Skeletal muscle cell (primary cell): Measurements from ENCODE around the gene HS3ST3B1.

Experiments used
- DNase-seq: peaks from one replicate; pipeline ENCODE4 v3.0.0-alpha.2; 2010; ENCODE audit warnings: low read depth
- H3K4me3 ChIP-seq: 2 replicates; pipeline ENCODE4 v1.5.1; 2011; ENCODE audit warnings: low read depth, mild to moderate bottlenecking, control low read depth, low read length, moderate library complexity

HS3ST3B1 gene

DNA sequence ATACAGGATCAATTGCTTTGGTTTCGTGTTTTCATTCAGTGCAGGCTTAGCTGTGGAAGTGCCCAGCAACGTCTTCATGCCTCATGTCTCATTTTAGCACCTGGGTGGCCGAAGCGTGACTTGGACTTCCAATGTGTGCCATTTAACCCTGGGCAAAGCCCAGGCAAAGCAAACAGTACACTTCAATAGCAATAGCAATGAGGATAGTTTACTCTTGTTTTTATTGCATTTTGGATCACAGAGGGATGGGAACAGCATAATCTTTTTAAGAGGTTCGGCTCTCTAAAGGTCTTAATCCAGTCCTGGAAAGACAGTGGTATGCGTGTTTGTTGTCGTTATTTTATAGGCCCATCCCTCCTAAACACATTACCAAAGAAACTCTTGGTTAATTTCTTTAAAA lies 86.2 kb downstream of the HS3ST3B1 start:
- no peak overlapping the region for H3K4me3 ChIP-seq
- no peak for DNase-seq

DNA sequence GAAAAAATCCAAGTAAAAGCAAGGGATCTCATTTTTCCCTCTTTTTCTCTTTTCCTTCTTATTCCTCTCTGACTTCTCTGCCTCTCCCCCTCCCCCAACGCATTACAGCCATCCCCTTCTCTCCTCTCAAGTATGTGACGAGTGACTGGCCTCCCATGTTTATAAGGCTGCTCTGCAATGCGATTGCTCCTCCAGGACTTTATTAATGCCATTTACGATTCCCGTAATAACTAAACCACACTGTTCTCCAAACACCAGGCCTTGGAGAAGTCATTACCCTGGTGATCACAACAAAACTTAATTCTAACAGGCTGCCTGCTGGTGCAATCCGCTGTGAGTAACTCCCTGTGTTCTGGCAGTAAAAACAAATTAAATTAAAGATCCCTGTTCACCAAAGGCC lies 88.8 kb downstream of the HS3ST3B1 start:
- no peak for DNase-seq
- no peak overlapping the region for H3K4me3 ChIP-seq

DNA sequence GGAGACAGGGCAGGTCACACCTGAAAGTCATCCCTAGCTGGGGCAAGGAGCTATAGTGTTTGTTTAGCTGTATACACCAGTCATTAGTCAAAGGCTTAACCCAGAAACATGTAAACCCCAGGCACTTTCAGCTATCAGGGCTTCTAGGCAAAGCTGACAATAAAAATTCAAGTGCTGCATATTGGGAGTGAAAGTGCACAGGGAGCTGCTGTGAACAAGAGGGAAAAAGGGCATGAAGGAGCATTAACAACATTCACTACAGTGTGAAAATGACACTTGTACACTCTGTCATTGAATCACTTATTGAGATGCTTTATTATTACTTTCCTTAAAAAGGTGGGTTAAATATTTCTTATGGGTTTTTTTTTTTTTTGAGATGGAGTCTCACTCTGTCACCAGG lies 92.8 kb downstream of the HS3ST3B1 start:
- DNase-seq: no peak
- no peak overlapping the region for H3K4me3 ChIP-seq

DNA sequence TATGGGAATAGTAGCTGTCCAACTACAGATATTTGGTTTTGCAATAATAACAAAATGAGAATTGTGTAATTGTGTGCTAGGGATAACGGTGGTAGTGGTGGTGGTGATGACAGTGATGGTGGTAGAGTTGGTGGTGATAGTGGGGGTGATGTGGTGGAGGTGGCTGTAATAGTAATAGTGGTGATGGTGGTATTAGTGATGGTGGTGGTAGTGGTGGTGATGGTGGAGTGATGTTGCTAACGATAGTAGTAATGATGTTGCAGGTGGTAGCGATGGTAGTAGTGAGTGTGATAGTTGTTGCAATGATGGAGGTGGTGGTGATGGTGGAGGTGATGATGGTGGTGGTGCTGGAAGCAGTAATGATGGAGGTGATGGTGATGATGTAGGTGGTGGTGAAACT lies 94.4 kb downstream of the HS3ST3B1 start:
- DNase-seq: no peak
- H3K4me3 ChIP-seq: no peak overlapping the region

DNA sequence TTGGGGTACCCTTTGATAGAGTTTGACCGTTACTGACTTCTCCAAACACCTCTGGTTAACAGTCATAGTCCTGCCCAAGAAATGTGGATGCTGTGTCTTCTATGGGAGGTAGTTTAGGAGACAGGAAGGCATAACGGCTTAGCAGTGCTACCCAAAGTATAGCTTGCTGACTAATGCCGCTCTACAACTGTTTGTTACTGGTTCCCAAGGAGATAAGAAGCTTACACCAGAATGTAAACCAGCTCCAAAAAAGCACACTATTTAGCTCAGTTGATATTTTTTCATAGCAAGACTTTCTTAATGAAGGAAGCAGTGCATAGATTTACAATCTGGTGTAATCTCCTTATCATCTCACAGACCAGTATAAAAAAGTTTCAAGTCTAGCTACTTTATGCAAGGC lies 95.7 kb downstream of the HS3ST3B1 start:
- H3K4me3 ChIP-seq: no peak overlapping the region
- DNase-seq: no peak

DNA sequence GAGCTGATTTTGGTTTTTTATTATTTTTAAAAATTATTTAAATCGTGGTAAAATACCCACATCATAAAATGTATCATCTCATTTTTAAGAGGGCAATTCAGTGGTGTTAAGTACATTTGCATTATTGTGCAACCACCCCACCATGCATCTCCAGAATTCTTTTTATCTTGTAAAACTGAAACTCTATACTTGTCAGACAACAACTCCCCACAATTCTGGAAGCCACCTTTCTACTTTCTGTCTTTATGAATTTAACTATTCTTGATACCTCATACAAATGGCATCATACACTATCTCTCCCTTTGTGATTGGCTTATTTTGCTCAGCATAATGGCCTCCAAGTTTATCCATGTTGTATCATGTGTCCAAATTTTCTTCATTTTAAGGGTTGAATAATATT lies 97.9 kb downstream of the HS3ST3B1 start:
- no peak for DNase-seq
- no peak overlapping the region for H3K4me3 ChIP-seq
